Activated CD4-positive, alpha-beta T cell treated with anti-CD3 and anti-CD28 coated beads for 4 hours (primary cell): ENCODE results near the gene ANXA8.
"Not testable (repeated sequence)": the region's sequence is repeated elsewhere in the genome, so short reads cannot be mapped to it uniquely, and the experiment has no call there.

ENCODE experiments used
- DNase-seq, 2 donors: peaks; one replicate each; pipeline ENCODE4 v3.0.0-alpha.2; 2020

Gene ANXA8

DNA sequence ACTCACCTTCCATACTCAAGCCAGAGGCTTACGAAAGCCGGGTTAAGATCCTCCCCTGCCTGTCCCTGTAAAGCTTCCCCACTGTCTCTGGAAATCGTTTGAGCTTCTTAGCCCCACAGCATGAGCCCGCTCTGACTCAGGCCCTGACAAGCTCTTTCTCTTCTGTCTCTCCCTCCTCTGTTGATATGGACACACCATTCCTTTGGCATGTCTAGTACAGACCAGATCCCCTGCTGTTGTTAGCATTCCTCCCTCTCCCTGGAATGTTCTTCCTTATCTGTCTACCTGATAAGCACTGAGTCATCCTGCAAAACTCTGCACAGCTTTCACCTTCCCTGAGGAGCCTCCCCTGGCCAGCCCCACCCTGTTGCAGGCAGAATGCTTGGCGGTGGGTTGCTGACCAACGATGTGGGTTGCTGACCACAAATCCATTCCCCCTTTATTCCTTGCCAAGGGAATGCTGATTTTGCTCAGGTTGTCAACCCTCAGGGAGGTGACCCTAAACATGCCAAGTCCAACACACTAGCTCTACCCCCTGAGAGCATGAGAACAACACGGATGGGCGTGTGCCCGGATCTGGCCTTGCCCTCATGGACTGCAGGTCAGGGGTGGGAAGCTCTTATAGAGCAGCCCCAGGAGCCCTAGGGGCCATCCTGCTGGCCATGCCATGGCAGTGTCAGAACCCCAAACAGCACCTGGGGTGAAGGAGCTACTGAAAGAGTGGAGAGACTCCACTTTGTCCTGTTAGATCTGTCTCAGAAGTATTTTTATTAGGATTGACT lies 21.1 kb downstream of the ANXA8 start:
- not testable (repeated sequence) for DNase-seq

DNA sequence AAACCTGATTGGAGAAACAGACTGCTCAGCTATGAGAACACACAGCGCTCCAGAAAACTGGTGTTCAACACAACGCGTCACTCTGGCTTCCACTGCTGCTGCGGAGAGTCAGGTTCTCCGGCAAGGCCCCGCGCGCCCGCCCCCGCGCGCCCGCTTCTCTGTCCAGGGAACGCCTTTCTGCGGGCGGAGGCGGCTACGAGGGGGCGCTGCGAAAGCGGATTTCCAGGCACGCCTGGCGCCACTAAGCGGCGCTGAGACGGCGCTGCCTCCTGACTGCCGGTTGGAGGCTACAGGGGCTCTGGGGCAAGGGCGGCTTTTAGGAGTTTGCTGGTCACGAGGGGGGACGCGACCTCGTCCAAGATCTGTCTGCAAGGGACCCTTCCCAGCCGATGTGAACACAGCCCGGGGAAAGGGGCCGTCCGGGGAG lies 22.6 kb downstream of the ANXA8 start:
- peak in 1 of 2 donors; percentile 9 for DNase-seq

DNA sequence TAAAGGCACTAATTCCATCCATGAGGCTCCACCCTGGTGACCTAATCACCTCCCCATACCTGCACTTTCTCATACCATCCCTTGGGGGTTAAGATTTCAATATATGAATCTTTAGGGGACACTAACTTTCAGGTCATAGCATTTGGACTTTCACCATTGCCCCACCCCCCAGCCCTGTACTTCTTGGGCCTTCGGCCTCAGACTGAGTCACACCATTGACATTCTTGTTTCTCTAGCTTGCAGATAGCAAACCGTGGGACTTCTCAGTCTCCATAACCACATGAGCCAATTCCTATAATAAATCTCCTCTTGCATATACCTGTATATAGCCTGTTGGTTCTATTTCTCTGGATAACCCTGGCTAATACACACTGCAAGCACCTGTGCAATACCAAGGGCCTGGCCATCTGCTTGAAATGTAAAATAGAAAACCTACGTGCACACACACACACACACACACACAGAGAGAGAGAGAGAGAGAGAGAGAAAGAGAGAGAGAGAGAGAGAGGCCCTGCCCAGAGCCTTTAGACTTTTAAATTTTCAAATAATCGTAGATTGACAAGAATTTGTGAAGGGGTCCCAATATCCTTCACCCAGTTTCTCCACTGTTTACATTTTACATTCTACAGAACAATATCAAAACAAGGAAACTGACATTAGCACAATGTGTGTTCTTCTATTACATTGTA lies 25.3 kb downstream of the ANXA8 start:
- no peak for DNase-seq

DNA sequence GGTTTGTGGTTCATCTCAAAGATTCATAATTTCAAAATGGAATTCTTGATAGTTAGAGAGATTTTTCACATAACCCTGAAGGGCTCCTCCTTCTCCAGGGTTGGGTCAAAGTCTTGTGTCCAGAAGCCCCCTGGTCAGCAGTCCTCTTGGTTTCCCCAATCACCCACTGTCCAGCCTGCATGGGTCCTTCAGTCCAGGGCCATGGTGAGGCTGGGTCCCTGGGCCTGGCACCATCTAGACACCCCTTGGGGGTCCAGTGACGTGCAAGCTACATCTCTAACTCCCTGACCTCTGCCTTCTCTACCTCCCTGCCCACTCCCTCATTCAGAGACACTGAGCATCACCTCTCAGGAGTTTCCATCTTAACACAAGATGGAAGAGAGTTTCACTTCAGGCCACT lies 26.1 kb downstream of the ANXA8 start:
- no peak for DNase-seq

DNA sequence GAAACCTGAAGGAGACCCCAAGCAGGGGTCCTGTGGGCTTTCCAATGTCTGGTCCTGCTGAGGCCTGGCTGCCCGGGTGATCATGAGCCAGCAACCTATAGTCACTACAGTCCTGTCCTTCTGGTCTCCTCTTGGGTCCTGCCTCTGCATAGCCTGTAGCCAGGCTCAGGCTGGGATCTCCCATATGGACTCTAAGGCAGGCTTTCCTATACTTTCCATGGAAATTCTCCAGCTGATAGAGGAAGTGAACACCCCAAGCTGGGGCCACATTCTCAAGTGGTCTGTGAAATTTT lies 26.4 kb downstream of the ANXA8 start:
- no peak for DNase-seq

DNA sequence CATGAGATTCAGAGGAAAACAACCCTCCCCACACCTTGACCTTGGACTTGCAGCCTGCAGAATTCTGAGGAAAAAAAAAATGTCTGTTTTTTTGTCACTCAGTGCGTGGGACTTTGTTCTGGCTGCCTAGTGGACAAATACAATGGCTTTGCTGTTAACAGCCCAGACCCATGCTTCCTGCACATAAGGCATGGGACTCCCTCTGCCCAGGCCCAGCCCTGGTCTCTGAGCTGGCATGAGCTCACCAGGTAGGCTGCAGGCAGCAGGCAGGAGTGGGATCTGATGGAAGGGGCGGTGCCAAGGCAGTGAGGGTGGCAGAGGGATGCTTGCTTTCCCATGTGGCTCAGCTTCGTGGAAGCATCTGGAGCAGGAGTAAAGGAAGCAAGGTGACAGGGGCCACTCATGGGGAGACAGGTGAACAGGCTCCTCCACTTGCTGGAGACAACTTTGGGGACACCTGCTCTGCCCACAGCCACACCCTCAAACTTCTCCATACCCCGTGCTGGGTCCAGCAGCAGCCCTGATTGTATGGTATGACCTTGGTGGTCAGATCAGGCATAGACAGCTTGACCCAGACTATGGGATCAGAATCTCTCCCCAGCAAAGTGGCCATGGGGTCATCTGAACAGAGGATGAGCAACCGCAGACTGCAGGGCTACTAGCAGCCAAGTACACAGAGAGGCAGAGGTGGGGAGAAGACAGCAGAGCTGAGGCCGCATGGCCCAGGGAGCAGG lies 27.0 kb downstream of the ANXA8 start:
- no peak for DNase-seq

DNA sequence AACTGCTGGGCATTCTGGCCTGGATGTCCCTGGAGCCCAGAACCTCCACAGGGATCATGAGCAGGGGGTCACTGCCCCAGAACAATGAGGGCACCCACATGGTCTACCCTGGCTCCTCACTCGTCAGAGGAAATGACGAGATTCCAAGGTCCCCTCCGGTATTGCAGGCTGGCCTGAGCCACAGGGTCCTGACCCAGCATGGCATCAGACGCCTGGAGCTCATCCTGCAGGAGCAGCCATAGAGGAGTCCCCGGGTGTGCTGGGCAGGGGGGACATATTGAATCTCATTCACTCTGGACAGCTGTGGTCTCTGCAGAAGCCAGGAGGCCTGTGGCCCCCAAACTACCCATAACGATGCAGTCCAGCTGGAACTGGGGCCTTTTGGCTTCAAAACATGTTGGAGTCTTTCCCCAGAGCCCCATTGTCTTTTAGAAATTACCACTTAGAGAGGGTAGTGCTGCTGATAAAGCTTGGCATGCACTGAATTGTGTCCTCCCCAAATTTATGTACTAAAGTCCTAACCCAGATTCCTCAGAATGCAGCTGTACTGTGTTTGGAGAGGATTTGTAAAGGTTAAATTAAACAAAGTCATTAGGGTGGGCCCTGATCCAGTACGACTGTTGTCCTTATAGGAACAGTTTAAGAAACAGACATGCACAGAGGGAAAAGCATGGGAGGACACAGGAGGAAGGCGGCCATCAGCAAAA lies 27.7 kb downstream of the ANXA8 start:
- DNase-seq: no peak

DNA sequence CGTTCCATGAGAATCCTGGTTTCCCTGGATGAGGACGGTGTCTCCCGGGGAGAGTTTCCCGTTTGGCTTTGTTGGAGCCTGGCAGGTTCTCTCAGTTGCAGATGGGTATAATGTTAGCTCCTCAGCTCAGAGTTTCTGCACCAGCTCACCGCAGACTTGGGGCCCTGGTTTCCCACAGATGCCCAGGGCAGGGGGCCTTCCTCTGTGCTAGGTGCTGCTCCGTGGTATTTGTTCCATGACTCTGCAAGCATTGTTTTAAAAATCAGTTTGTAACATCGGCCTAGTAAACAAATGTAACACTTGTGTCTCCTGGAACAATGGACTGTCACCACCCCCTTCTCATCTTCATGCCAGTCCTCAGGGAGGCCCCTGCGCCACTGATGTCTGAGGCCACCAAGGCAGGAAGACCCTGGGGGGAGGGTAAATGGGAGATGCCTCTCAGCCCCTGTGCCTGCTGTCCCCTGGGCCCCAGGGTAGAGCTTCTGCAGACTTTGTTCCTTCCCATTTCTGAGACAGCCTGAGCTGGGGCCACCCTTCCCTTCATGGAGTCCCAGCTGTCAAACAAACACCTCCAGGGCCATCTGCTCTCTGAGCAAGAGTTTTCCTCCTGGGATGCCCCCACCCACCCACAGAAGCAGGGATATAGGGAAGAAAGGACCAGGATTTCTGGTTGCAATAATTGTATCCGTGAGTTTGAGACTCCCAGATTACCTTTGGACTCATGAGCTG lies 28.4 kb downstream of the ANXA8 start:
- DNase-seq: not testable (repeated sequence)

DNA sequence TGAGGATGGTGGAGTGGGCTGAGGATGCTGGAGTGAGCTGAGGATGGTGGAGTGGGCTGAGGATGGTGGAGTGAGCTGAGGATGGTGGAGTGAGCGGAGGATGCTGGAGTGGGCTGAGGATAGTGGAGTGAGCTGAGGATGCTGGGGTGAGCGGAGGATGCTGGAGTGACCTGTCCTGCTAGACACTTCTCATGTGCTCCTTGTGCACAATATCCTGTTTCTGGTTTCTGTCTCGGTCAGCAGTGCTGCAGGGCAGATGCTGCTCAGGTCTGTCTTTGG lies 29.2 kb downstream of the ANXA8 start:
- no peak for DNase-seq

DNA sequence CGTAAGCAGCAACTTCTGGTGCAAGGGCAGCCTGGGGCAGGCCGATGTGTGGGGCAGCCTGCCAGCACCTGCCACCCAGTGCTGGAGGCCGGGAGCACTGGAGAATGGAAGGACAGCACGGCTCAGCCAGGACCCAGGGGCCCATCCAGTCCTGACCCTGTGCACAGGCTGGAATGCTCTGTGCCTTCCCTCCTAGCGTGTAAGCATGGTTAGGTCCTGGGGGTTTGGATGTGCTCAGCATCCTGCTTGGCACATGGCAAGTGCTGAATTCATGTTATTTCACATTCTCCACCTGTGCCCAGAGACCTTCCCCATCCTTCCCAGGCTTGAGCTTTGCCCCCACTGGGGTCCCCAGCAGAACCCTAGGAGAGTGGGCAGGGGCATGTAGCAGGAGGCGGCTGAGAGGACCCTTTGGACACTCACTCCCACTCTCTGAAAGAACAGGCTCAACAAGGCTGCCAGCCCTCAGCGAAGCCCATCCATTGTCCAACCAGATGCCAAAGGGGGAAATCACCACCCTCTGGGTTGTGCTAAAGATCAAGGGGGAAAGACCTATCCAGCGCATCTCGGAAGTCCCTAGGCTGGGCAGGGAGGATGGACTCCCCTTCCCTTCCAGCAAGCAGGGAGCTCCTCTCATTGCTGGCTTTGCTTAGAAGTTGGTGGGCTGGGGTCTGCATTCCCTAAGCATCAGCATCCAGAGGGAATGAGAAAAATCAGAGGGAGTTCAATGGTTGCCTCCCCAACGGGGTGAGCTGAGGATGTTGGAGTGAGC lies 29.7 kb downstream of the ANXA8 start:
- DNase-seq: no peak

DNA sequence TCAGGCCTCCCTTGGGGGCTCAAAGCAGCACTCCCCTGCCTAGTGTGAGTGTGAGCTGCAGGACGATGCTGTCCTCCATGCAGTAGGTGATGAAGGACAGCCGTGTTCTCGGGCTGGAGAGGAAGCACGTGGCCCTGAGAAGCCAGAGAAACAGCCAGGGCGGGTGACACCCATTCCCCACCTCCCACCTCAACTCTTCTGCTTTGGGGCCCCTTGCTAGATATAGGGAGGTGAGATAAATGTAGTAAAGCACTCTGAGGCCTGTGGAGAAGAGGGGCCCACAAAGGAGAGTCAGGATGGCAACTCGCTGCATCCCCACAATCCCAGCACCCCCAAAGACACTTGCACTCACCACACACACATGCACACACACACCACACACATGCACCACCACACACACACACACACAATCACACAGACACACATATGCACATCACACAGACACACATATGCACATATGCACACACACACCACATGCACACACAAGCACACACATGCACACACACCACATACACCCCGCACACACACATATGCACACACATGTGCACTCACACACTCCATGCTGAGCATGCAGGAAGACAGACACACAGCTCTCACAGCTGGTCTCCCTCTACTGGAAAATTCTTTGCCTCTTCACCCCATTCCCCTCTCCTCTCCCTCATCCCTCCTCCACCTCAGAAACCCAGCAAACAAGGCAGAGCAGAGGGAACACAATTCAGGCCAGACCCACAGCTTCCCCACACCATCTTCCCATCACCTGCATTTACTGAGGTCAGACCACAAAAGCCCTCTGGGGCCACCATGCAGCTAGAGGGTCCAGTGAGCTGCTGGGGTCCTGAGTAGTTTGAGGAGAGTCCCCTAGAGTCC lies 30.5 kb downstream of the ANXA8 start:
- DNase-seq: no peak

DNA sequence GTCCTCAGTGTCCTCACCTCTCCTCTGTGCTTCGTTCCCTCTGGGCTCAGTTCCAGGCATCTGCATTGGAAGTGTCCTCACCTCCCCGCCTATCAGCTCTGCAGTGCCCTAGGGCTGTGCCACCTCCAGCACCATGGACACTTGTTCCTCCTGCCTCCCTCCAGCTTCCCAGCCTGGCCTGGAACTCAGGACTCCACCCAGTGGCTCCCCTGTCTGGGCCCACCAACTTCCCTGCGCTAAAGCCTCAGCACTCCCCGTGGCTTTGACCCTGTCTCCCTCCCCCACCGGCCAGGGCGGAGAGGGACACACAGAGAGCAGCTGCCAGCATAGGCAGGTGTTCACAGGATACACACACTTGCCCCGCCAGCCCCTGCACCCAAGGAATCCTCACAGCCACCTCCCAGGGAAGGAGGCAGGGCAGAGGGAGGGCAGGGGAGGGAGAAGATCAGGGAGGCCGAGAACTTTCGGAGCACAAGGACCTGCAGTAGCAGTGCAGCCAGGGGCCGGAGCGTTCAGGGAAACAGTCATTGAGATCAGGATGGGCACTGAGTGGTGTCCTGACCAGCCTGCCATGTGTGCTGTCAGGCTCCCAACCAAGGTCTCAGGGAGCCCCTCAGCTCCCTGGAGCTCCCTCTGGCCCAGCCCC lies 31.3 kb downstream of the ANXA8 start:
- DNase-seq: no peak

DNA sequence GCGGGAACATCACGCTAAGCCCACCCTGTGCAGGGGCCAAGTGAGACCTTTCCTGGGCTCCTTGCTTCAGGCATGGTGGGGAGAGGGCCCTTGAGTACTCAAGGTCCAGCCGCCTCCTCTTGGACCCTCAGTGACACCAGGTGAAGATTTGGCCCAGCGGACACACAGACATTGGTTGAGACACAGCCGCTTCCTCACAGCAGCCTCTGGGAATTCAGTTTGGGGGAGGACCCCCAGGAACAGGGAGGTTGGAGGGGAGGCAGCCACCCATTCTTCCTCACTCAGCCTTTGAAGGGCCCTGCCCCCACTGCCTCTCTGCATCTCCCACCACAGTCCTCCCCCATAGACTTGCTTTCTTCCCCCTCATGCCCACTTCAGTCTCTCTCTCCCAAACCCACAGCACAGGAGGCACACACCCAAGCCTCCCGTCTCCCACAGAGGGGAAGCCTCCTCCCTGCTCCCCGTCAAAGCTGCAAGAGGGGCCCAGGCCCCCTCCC lies 31.9 kb downstream of the ANXA8 start:
- no peak for DNase-seq

DNA sequence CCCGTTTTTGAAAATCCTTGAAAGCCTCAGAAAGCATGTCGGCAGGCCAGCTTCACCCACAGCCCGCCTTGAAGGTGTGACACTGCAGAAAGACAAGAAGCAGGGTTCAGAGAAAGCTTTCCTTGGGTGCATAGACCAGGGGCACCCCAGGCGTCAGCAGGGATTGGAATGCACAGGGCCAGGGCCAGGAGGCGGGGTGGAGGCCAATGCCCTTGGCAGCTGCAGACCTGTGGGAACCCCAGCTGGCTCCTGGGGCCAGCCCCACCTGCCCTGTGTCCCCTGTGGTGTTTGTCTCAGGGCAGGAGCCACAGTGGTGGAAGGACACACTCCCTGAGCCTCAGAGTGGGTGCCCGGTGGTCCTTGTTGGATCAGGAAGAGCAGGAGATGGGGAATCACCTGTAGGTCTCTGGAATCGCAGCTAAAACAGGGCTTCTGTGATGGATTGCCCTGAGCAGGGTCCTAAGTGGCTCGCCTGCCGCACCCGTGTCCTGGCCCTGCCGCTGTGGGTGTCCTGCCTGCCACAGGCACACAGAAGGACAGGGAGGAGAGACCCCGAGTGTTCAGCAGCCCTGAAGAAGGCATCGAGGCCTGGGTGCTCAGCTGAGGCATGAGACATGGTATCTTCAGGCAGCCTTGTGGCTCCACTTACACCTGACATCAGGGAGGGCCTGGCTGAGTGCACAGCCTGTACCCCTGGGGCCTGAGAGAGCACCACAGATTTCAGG lies 32.5 kb downstream of the ANXA8 start:
- no peak for DNase-seq

DNA sequence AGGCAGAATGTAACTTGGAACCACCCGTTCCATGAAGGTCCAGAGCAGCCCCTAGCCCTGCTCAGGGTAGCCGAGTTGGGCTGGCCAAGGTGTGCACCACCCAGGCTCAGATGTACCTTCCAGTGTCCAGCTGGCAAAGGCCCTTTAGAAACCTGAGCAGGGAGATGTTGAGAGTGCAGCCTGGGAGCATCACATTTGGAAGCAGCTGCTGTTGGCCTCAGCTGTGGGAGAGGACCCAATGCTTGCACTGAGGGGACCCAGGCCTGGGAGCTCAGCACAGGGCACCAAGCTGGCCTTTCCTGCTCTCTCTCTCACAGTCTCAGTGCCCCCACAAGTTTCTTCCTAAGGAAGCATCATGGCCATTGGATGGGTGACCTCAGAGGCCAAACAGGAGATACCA lies 33.5 kb downstream of the ANXA8 start:
- no peak for DNase-seq

DNA sequence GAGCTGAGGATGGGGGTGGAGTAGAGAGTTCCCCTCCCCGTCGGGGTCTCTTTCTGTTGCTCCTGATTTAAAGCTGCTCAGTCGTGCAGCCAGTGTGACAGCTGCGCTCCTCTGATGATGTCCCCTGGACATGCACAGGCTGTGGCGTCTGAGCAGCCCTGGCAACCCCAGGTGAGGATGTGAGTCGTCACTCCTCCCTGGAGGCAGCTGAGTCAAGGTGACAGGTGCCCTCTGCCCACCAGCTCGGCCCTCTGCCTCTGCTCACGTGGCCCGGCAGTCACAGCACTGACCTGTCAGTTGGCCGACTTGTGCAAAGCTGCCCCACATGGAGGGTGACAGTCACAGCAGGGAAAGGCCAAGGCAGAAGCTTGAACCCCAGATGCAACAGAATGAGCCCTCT lies 33.9 kb downstream of the ANXA8 start:
- no peak for DNase-seq

DNA sequence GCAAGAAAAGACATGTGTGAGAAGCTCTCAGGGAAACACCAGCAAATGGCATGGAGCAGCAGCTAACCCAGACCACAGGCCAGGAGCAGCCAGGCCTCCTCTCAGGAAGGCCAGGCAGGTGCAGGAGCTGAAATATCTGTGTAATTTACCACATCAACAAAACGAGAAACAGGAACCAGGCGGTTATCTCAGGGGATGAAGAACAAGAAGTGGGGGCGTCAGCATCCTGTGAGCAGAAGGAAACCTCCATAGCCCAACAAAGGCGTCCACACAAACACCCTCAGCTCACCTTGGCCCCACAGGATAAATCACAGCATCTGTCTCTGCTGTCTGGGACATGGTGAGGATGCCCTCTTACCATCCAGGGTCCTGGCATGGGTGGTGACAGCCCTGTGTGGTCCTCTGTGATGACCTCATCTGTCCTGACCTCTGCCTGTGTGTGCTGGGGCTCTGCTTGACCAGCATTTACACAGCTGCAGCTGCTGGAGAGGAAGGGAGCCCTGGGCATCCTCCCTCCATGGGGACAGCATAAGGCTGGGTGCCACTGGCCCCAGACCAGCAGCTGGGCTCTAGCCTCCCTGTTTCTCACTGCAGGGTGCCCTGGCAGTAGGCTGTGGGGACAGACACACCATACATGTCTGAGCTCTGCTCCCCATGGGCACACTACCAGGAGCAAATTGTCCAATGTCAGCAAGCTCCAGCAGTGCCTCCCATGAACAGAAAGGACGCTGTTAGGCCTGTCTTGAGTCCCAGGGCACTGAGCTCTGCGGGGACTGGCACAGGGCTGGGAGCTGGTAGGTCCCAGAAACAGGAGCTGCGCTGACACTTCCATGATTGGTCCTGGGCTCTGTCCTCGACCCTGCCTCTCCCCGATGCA lies 34.6 kb downstream of the ANXA8 start:
- DNase-seq: no peak

DNA sequence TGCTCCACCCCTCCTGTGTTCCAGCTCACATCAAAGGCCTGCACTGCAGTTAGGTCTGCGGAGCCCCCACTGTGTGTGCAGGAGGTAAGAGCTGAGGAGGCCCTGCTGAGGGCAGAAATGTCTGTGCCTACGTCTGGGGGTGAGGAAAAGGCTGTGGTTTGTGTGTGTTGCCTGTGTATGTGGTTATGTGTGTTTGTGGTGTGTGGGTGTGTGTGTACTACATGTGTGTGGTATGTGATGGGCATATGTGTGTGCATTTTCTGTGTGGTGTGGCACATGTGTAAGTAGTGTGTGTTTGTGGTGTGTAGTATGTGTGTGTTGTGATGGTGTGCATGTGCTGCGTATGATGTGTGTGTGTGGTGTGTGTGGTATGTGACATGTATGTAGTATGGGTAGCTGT lies 36.2 kb downstream of the ANXA8 start:
- no peak for DNase-seq

DNA sequence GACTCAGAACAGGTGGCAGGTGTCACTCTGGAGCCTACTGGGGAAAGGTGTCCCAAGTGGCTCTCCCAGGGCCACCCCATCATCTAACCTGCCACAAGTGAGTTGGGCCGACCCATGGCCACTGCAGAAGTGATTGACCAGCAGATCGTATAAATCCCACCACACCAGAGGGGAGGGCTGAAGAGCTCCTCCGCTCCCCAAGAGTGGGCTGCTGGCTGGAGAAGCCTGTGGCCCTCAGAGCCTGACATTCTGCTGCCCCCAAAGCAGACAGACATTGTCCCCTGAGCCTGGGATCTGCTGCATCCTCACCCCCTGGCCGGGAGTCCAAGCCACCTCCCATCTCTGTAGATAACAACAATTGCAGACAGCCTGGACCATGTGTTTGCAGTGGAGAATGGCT lies 36.7 kb downstream of the ANXA8 start:
- no peak for DNase-seq
